HG03521 (cell line): Measurements from ENCODE around the gene HECW1.
A peak's percentile ranks its signal among the peaks of the same experiment; 100 is the strongest.

Experiments
- ATAC-seq: cut with Tn5 transposase; IDR thresholded peaks from one replicate; pipeline ENCODE4 v1.9.1; 2021; ENCODE audit warnings: mild to moderate bottlenecking, moderate library complexity; ENCODE audit not compliant: unreplicated experiment

Gene HECW1

DNA sequence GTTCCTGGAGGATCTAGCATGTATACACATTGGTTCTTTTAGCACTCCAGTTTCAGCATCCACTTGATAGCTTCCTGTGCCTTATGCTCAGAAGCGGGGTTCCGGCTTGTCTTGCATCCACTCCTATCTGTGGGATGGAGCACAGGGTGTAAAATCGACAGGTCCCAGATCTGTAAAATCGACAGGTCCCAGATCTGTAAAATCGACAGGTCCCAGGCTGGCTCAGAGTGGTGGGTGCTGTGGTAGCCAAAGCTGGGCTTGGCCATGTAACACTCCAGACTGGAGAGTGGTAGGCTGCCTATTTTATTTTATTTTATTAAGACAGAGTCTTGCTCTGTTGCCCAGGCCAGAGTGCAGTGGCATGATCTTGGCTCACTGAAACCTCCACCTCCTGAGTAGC lies 30.3 kb downstream of the HECW1 start:
- no peak for ATAC-seq

- ATAC-seq, result no peak
Measured at GRCh38 chr7:43143918-43144589, 31.6 kb downstream of the HECW1 start.

- no peak for ATAC-seq
Measured at GRCh38 chr7:43148161-43148731, 35.8 kb downstream of the HECW1 start.

DNA sequence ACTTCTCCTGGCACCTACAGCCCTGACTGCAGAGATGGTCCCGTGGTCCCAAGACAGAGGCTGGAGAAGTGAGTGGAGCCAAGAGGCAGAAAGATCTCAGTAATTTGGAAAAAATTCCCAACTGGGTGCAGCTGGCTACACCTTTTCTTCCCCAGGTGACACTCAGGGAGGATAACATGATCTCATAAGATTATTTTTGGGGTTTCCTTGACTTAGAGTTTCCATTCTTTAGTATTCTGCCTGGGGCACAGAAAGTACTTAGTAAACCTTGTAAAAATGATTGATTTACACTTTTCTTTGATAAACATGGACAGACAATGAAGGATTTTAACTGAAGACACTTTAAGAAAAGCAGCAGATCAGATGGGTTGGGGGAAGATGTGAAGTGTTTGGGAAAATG lies 38.6 kb downstream of the HECW1 start:
- ATAC-seq, result no peak

- ATAC-seq, result no peak
Measured at GRCh38 chr7:43152696-43153095, 40.2 kb downstream of the HECW1 start.

DNA sequence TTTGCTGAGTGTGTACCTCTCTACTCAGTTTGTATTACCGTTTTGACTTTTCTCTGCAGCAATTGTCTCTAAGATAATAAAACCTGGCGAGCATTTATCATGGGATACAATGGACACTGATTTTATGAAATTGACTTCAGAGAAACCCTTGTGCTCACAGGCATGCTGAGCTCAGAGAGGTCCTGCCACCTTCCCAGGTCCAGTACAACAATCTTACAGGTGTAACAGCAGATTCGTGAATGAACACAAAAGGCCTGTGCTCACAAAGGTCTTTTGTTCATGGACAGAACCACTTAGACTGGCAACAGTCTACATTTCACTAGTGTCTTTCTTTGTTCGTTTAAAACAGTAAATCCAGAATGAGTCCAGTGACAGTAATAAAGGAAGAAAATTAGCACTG lies 43.2 kb downstream of the HECW1 start:
- ATAC-seq, result no peak

- no peak for ATAC-seq
Measured at GRCh38 chr7:43163885-43164284, 51.4 kb downstream of the HECW1 start.

DNA sequence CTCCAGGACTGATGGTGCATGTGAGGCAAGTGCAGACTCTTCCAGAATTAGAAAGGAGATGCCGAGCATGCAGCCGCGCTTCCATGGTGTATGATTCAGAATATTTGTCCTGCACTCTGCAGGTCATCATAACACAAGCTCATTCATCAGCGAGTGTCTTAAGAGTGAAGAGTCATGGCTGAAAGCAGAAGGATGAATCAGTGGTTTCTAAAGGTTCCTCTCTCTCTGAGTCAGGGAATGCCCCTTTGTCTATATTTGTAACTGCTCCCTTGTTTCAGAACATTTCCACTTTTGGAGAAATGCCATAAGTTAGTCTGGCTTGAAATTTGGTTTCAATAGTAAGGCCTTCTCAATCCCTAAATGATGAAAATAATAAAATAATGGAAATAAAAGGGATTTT lies 52.3 kb downstream of the HECW1 start:
- ATAC-seq, result peak; percentile 79

GRCh38 chr7:43166686-43167085 lies 54.2 kb downstream of the HECW1 start:
- ATAC-seq, result no peak

- no peak for ATAC-seq
Measured at GRCh38 chr7:43169076-43169475, 56.6 kb downstream of the HECW1 start.

DNA sequence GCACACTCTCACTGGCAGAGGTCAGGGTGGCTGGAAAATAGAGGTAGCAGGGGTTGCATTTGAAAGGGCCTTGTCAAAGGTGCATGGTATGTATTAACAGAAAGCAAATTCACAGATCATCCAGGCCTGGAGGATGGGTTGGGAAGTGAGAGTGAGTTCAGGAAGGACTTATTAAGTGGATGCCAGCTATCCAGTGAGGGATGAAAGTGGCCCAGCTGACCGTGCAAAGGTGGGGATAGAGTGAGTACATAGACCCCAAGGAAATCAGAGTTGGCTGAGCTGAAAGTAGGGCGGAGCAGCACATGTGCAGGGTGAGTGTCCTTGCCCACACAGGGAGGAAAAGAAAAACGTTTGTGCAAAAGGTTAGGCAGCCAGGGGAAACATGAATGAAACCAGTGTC lies 58.1 kb downstream of the HECW1 start:
- no peak for ATAC-seq

DNA sequence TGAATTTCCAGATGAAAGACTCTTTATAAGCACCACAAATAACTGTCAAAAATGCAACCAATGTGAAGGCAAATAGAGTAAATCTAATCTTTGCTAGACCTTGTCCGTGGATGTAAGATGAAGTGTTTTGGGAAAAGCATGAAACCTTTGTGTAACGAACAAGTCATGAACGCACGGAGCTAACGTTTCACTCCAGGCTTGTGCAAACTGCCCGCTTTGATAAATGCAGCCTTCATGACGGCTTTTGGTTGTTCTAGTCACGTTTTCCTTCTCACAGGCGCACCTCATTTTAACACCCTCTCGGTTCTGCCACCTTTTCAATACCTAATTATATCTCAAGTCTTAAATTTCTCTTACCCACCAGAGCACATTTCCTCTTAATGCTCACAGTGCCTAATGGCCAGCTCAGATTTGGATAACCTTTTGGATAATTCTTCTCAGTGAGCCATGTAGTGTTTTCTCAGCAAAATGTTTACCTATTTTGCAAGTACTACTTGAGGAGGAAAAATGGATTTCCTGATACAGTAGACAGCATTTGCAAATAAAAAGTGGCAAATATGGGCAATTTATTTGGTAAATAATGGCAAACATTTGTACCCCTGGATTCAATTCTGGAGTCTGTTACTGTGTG lies 63.2 kb downstream of the HECW1 start:
- ATAC-seq, result no peak

DNA sequence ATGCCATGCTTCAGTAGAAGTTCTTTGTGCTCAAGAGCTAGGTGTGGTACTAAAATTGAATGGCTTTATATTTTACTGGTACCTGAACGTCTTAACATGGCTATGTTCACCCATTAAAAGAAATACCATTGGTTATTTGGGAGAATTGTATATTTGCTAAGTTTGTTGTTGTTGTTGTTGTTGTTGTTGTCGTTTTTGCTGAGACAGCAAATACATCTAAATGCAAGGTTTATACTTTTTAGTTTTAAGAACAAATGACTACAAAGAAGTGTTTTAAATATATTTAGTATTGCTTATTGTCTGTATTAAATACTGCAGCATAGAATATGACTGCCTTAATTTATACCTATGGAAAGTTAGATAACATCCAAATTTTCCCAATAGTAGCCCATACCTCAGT lies 66.9 kb downstream of the HECW1 start:
- no peak for ATAC-seq

DNA sequence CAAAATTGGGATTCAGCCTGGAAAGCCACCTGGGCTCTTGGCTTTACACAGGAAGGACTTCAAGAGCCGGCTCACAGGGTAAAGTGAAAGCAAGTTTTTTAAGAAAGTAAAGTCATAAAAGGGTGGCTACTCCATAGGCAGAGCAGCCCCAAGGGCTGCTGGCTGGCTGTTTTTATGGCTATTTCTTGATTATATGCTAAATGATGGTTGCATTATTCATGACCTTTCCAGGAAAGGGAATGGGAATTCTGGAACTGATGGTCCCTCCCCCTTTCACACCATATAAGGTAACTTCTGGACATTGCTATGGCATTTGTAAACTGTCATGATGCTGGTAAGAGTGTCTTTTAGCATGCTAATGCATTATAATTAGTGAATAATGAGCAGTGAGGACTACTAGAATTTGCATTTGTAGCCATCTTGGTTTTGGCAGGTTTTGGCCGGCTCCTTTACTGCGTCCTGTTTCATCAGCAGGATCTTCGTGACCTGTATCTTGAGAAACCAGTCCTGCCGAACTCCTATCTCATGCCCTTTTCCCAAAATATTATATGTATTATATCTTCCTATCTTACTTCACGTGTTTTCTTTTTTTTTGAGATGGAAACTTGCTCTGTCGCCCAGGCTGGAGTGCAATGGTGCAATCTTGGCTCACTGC lies 80.5 kb downstream of the HECW1 start:
- ATAC-seq, result no peak

DNA sequence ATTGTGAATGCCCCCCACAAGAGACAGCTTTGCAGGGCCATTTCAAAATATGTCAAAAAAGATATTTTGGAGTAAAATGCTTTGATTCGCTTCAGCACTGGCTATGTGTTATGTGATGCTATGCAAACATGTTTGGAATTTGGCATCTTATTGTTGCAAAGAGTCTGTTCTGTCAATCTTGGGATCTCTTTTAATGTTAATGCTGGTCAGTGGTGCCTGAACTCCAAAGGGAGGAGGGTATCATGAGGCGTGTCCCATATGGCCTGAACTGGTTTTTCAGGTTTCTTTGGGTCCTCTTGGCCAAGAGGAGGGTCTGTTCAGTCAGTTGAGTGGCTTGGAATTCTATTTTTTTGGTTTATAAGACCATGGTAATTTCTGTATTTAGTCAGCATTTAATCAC lies 81.4 kb downstream of the HECW1 start:
- ATAC-seq, result no peak

- no peak for ATAC-seq
Measured at GRCh38 chr7:43195256-43195655, 82.8 kb downstream of the HECW1 start.

- no peak for ATAC-seq
Measured at GRCh38 chr7:43195768-43196167, 83.3 kb downstream of the HECW1 start.

DNA sequence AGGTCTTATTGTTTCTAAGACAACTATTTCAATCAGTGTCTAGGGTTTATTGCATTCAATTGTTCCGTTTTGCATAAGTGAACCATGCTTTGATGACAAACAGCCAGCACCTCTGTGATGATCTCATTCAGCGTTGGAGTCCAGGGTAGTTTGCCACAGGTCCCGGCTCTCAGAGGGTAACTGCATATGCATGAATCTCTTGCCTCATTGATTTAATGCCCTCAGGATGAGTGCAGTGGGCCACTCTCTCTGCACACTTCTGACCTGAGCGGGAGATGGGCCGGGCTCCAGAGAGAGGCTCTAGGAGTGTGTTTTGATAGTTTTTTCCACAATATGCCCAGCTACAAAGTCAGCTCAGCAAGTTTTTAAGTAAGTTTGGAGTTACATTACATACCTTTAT lies 83.9 kb downstream of the HECW1 start:
- no peak for ATAC-seq

- no peak for ATAC-seq
Measured at GRCh38 chr7:43198016-43198415, 85.6 kb downstream of the HECW1 start.

DNA sequence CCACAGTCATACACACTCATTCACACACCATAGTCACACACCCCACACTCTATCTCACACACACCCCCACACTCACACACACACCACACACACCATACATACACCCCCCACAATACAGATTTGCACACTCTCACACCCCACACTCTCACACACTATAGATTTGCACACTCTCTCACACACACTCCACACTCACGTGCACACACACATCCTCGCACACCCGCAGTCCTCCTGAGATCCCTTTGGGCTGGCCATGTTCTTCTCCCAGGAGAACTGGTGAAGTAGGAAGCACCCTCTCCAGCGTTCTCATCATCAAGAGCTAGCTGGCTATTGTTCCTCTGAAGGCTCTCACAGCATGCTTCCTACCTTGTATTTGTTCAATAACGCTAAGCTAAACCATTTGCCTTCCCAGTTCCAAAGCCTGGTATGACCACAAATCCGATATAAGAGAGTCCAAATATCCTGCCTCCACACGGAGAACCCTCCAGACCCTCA lies 86.2 kb downstream of the HECW1 start:
- no peak for ATAC-seq

- ATAC-seq, result no peak
Measured at GRCh38 chr7:43199371-43200160, 87.1 kb downstream of the HECW1 start.
